ENCODE data around the gene PIGT.

DNA sequence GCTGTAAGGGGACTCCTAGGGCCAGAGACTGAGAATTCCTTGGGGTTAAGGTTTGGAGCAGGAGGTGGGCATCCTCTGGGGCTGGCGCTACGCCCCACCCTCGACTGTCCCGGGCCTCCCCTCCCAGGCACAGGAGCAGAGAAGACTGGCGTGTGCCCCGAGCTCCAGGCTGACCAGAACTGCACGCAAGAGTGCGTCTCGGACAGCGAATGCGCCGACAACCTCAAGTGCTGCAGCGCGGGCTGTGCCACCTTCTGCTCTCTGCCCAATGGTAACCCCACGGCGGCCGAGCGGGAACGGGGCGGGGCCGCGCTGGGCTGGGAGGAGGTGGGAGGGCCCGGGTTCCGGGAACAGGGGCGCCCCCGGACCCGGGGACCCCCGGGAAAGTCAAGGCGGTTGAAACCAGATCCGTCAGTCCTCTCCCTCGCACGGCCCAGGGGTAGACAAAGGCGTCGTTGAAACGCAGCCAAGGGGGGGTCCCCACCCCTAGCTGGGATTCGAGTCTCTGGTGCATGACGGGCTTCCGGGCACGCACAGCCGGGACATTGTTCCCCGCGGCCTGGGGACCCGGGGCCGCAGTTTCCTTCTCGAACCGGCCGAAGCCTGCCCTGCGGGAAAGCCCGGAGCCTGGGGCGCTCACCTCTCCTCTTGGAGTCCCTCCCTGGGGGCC is 54.5 kb downstream of the PIGT start:
- TF ChIP-seq CTCF (IDR thresholded peaks at IDR 0.05) (no peak), POLR2A (IDR thresholded peaks at IDR 0.05) (no peak)

All from testis (tissue), 2 donors.